MM.1S (cell line): ENCODE data around the gene TMEM218.

Experiments used
- DNase-seq: peaks from one replicate; pipeline ENCODE4 v3.0.0-alpha.2; 2015
- H2AFZ ChIP-seq: fragments of 300-600 bp; sonication (generic); 2 replicates; pipeline ENCODE4 v1.6.0; 2016; ENCODE audit warnings: antibody characterized with exemption, low read length
- H3F3A ChIP-seq: fragments of 300-600 bp; sonication (generic); 2 replicates; pipeline ENCODE4 v1.6.1; 2016; ENCODE audit warnings: mild to moderate bottlenecking, antibody characterized with exemption, low read length, moderate library complexity, mixed read lengths; ENCODE audit not compliant: insufficient read depth
- H3K27ac ChIP-seq: fragments of 300-600 bp; sonication (generic); 2 replicates; pipeline ENCODE4 v1.5.1; 2016; ENCODE audit warnings: mild to moderate bottlenecking, low read length
- H3K27me3 ChIP-seq: fragments of 300-600 bp; sonication (generic); replicated peaks from 2 replicates; pipeline ENCODE4 v1.6.0; 2016; ENCODE audit warnings: low read length; ENCODE audit not compliant: insufficient read depth
- H3K36me3 ChIP-seq: fragments of 300-600 bp; sonication (generic); replicated peaks from 2 replicates; pipeline ENCODE4 v1.6.1; 2016; ENCODE audit warnings: mild to moderate bottlenecking, low read length, mixed read lengths; ENCODE audit not compliant: insufficient read depth
- H3K4me1 ChIP-seq: fragments of 300-600 bp; sonication (generic); 2 replicates; pipeline ENCODE4 v1.6.1; 2016; ENCODE audit warnings: low read length, mixed read lengths
- H3K4me2 ChIP-seq: fragments of 300-600 bp; sonication (generic); 2 replicates; pipeline ENCODE4 v1.6.0; 2016; ENCODE audit warnings: low read depth, low read length
- H3K4me3 ChIP-seq: fragments of 300-600 bp; sonication (generic); 2 replicates; pipeline ENCODE4 v1.5.1; 2016; ENCODE audit warnings: low read length, mixed read lengths
- H3K79me2 ChIP-seq: fragments of 300-600 bp; sonication (generic); 2 replicates; pipeline ENCODE4 v1.6.1; 2016; ENCODE audit warnings: mixed run types, low read length, mixed read lengths
- H3K9ac ChIP-seq: fragments of 300-600 bp; sonication (generic); 2 replicates; pipeline ENCODE4 v1.6.1; 2016; ENCODE audit warnings: low read length, mixed read lengths
- H3K9me2 ChIP-seq: fragments of 300-600 bp; sonication (generic); replicated peaks from 2 replicates; pipeline ENCODE4 v1.6.1; 2016; ENCODE audit warnings: mild to moderate bottlenecking, low read length, mixed read lengths; ENCODE audit not compliant: insufficient read depth
- H3K9me3 ChIP-seq: fragments of 300-600 bp; sonication (generic); replicated peaks from 2 replicates; pipeline ENCODE4 v1.6.1; 2016; ENCODE audit warnings: mild to moderate bottlenecking, low read length, mixed read lengths; ENCODE audit not compliant: insufficient read depth
- H4K20me1 ChIP-seq: fragments of 300-600 bp; sonication (generic); 2 replicates; pipeline ENCODE4 v1.6.1; 2016; ENCODE audit warnings: mild to moderate bottlenecking, low read length, moderate library complexity, mixed read lengths; ENCODE audit not compliant: insufficient read depth
- CTCF ChIP-seq: fragments of 300-600 bp; sonication (generic); IDR thresholded peaks from 2 replicates; pipeline ENCODE4 v1.5.1; 2016; ENCODE audit warnings: antibody characterized with exemption, low read length, mixed read lengths
- EZH2 ChIP-seq: fragments of 300-600 bp; sonication (generic); optimal IDR thresholded peaks from 2 replicates; pipeline ENCODE3; 2017; ENCODE audit warnings: low read depth, mild to moderate bottlenecking, antibody characterized with exemption, low read length, mixed read lengths
- EZH2phosphoT487 ChIP-seq: fragments of 300-600 bp; sonication (generic); IDR thresholded peaks from 2 replicates; pipeline ENCODE4 v1.6.1; 2018; ENCODE audit warnings: antibody characterized with exemption, low read length

Gene TMEM218

DNA sequence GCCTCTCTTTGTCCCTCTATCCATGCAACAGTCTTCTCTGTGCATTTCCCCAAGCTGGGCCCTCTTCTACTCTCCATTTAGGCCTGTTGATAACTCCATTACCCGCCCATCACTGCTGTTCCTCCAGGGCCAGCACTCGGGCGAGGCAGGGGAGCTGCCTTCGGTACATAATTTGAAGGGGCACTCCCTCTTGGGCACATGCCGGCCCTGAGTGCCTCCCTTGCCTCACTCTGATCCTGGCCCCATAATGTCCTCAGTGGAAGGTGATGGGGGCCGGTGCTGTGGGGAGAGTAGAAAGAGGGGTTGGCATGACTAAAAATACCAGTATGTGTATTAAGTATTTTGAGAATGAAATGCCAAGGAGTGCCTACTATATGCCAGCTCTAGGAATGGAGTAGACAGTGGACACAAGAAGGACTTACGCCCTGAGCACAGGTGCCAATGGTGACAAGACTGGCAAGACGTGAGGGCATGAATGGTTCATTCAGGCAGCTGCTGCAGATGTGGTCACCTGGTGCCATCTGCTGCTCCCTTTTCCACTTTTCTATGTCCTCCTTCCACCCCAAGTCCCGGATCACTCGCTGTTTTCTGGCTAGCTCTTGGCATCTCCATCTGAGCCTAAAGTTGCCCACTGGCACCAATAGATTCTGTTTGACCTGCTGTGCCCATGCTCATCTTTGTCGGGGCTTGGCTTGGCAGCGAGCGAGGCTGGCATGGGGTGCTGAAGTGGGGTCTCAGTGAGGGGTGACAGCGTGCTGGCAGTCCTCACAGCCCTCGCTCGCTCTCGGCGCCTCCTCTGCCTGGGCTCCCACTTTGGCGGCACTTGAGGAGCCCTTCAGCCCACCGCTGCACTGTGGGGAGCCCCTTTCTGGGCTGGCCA is 22.6 kb downstream of the TMEM218 start:
- Histone ChIP-seq H3K36me3 (no peaks in the 10 kb centered on the region), H3K4me1 (no peaks in the 10 kb centered on the region), H3K9me2 (no peaks in the 10 kb centered on the region), H3K4me2 (no peak overlapping the region), H3K4me3 (no peak overlapping the region), H3K27ac (no peak overlapping the region), H3K27me3 (no peaks in the 10 kb centered on the region), H3K79me2 (no peaks in the 10 kb centered on the region), H2AFZ (no peak overlapping the region), H3K9me3 (no peaks in the 10 kb centered on the region), H3F3A (no peaks in the 10 kb centered on the region), H4K20me1 (no peaks in the 10 kb centered on the region), H3K9ac (no peak overlapping the region)
- DNase-seq, result no peak
- no peak for TF ChIP-seq CTCF
- TF ChIP-seq EZH2, result no peak
- no peak for TF ChIP-seq EZH2phosphoT487

GRCh38 chr11:125088123-125088522 is 23.3 kb downstream of the TMEM218 start:
- Histone ChIP-seq H4K20me1 (no peaks in the 10 kb centered on the region), H2AFZ (no peak overlapping the region), H3K79me2 (no peaks in the 10 kb centered on the region), H3K27me3 (no peaks in the 10 kb centered on the region), H3K4me3 (no peak overlapping the region), H3K9me2 (no peaks in the 10 kb centered on the region), H3K9ac (no peak overlapping the region), H3K9me3 (no peaks in the 10 kb centered on the region), H3F3A (no peaks in the 10 kb centered on the region), H3K36me3 (no peaks in the 10 kb centered on the region), H3K4me2 (no peak overlapping the region), H3K27ac (no peak overlapping the region), H3K4me1 (no peaks in the 10 kb centered on the region)
- no peak for TF ChIP-seq EZH2phosphoT487
- no peak for TF ChIP-seq EZH2
- no peak for TF ChIP-seq CTCF
- DNase-seq, result no peak

DNA sequence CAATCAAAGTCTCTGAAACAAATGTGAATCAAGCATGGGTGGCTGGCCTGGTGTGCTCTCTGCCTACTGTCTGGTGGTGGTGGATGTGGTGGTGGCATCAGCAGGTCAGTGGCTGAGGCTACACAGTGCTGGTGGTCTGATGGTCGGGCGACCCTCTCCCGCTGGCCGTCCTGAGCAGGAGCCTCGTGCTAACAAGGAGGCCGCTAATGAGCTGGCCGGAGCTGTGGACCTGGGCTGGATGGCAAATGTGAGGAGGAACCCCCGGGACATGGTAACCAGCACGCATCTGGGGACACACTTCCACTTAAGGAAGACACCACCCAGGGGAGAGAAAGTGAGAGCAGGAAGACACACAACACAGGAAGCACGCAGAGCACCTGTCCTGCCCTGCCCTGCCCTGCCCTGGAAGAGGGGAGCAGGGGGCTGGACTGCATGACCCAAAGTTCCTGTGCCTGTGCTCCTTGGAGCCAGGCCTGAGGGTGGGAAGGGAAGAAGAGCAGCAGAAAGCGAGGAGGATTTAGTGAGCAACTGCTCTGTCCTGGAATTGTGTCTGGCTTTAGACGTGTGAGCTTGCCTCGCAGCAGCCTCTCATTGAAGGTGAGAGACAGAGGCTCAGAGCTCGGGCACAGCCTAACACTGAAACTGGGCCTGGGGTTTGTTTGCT is 24.7 kb downstream of the TMEM218 start:
- H3F3A ChIP-seq, result no peaks in the 10 kb centered on the region
- no peaks in the 10 kb centered on the region for H4K20me1 ChIP-seq
- no peak overlapping the region for H2AFZ ChIP-seq
- no peaks in the 10 kb centered on the region for H3K9me3 ChIP-seq
- H3K4me1 ChIP-seq, result no peaks in the 10 kb centered on the region
- DNase-seq, result no peak
- H3K27me3 ChIP-seq, result no peaks in the 10 kb centered on the region
- no peak overlapping the region for H3K4me3 ChIP-seq
- no peak overlapping the region for H3K9ac ChIP-seq
- H3K9me2 ChIP-seq, result no peaks in the 10 kb centered on the region
- no peak for TF ChIP-seq EZH2phosphoT487
- no peaks in the 10 kb centered on the region for H3K36me3 ChIP-seq
- no peak overlapping the region for H3K4me2 ChIP-seq
- no peak overlapping the region for H3K27ac ChIP-seq
- no peaks in the 10 kb centered on the region for H3K79me2 ChIP-seq
